Type B pancreatic cell (in vitro differentiated cells): Measurements from ENCODE around the gene IFFO2. TPM values are rescaled to one million over a fixed set of nuclear protein-coding genes. Genes with fewer than 3 reads are reported as not detected.

Experiments used
- DNase-seq: peaks from one replicate; pipeline ENCODE4 v3.0.0; 2021; ENCODE audit warnings: mixed read lengths; ENCODE audit not compliant: unreplicated experiment; ENCODE audit errors: extremely low spot score
- H3K27ac Mint-ChIP-seq: 2 replicates; pipeline ENCODE4 v1.8.0; 2021; ENCODE audit warnings: mild to moderate bottlenecking, mixed read lengths
- H3K27me3 Mint-ChIP-seq: 2 replicates; pipeline ENCODE4 v1.8.0; 2021; ENCODE audit warnings: mixed read lengths
- H3K36me3 Mint-ChIP-seq: 2 replicates; pipeline ENCODE4 v1.8.0; 2021; ENCODE audit warnings: mixed read lengths
- H3K4me1 Mint-ChIP-seq: one replicate; pipeline ENCODE4 v1.8.0; 2021; ENCODE audit warnings: mixed read lengths; ENCODE audit not compliant: unreplicated experiment
- H3K4me3 Mint-ChIP-seq: 2 replicates; pipeline ENCODE4 v1.8.0; 2021; ENCODE audit warnings: mild to moderate bottlenecking, mixed read lengths
- H3K9me3 Mint-ChIP-seq: 2 replicates; pipeline ENCODE4 v1.8.0; 2021; ENCODE audit warnings: mixed read lengths
- total RNA-seq: library from RNA; stranded (reverse); gene quantifications from 2 replicates; pipeline ENCODE4 v1.2.1, GENCODE V29; 2021; ENCODE audit warnings: low replicate concordance
- TF ChIP-seq, protein P1 (sequence below): fragments of 200-600 bp; sonication (generic); conservative IDR thresholded peaks from 2 replicates; pipeline ENCODE4 v1.5.0; 2021; ENCODE audit warnings: antibody characterized with exemption, mild to moderate bottlenecking

IFFO2 gene
- total RNA-seq, 1 donor from 2014 or later = 11.3 TPM

DNA sequence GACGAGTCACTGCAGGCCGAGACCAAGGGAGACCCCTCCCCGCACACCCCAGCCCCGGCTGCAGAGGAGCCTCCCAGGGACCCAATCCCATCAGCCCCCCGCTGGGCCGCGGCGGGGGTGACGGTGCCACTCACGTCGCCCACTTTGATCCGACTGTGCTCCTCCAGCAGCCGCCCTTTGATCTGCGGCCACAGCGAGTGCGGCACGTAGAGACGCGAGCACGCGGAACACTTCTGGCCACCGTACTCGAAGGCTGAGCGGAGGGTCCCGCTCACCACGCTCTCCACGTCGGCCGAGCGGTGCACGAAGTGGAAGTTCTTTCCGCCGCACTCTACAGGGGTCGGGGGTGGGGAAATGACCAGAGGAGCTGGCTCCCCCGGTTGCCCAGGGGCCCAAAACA, 79.2 kb downstream of the IFFO2 start:
- H3K36me3 Mint-ChIP-seq = no peaks in the 10 kb centered on the region
- TF ChIP-seq, protein P1, sequence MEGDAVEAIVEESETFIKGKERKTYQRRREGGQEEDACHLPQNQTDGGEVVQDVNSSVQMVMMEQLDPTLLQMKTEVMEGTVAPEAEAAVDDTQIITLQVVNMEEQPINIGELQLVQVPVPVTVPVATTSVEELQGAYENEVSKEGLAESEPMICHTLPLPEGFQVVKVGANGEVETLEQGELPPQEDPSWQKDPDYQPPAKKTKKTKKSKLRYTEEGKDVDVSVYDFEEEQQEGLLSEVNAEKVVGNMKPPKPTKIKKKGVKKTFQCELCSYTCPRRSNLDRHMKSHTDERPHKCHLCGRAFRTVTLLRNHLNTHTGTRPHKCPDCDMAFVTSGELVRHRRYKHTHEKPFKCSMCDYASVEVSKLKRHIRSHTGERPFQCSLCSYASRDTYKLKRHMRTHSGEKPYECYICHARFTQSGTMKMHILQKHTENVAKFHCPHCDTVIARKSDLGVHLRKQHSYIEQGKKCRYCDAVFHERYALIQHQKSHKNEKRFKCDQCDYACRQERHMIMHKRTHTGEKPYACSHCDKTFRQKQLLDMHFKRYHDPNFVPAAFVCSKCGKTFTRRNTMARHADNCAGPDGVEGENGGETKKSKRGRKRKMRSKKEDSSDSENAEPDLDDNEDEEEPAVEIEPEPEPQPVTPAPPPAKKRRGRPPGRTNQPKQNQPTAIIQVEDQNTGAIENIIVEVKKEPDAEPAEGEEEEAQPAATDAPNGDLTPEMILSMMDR = no peak
- H3K4me1 Mint-ChIP-seq = no peaks in the 10 kb centered on the region
- no peak for DNase-seq
- H3K27ac Mint-ChIP-seq = no peak overlapping the region
- H3K9me3 Mint-ChIP-seq = no peaks in the 10 kb centered on the region
- H3K4me3 Mint-ChIP-seq = no peak overlapping the region
- no peaks in the 10 kb centered on the region for H3K27me3 Mint-ChIP-seq

DNA sequence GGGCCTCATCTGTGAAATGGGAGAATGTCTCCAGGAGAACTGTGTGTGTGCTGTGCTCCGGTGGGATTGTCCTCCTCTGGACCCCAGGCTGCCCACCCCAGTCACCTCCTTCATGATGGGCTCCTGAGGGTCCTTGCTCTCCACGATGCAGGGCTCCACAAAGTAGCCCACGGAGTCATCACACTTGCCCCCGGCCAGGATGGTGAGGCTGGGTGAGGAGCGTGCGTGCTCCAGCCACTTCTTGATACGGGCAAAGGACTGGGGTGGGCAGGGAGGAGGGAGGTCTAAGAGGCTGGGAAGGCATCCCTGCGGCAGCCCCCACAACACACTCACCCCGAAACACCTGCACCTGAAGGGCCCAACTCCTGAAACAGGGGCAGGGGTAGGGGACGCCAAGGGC, 80.3 kb downstream of the IFFO2 start:
- TF ChIP-seq, protein P1 = no peak
- H3K4me3 Mint-ChIP-seq = no peak overlapping the region
- H3K4me1 Mint-ChIP-seq = no peaks in the 10 kb centered on the region
- no peak for DNase-seq
- H3K36me3 Mint-ChIP-seq = no peaks in the 10 kb centered on the region
- no peak overlapping the region for H3K27ac Mint-ChIP-seq
- H3K27me3 Mint-ChIP-seq = no peaks in the 10 kb centered on the region
- H3K9me3 Mint-ChIP-seq = no peaks in the 10 kb centered on the region

DNA sequence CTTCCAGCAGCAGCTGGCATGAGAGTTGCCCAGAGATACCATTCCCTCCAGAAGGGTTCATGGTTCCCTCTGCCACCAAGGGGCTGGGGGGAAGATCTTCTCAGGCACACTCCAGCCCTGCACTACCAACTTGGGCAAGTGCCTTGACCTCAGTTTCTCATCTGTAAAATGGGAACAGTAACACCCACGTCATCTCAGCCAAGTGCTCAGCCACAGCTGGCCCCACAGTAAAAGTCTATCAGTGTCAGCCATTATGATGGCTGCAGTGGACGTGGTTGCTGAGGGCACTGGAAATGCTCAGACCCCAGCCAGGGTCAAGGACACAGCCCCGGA, 80.7 kb downstream of the IFFO2 start:
- Mint-ChIP-seq H3K27ac (no peak overlapping the region), H3K9me3 (no peaks in the 10 kb centered on the region), H3K4me1 (no peaks in the 10 kb centered on the region), H3K4me3 (no peak overlapping the region), H3K27me3 (no peaks in the 10 kb centered on the region), H3K36me3 (no peaks in the 10 kb centered on the region)
- TF ChIP-seq, protein P1 = no peak
- DNase-seq = no peak

DNA sequence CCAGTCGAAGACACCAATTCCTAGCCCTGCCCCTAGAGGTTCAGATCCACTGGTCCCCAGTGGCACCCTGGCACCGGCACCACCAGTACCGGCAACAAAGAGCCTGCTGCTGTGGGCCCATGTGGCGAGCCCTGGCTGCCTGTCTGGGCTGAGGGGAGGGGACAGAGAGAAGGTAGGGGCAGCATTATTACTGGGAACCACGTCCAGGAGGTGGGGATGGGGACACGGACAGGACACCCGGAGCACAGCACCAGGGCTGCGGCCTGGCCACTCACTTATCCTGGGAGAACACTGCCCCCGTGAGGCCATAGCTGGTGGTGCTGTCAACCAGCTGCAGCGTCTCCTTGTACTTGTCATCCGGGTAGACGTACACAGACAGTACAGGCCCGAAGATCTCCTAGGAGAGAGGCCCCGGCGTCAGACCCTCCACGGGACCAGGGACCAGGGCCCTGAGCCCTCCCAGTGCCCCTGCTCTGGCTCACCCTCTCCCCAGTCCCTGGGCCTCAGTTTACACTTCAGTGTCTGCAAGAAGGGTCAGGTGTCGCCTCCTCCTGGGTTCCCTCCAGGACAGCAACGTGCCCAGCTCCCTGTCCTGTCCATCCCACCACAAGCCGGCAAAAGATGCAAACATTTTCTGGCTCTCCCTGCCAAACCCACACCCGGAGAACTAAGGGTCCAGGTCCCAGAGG, 81.2 kb downstream of the IFFO2 start:
- no peaks in the 10 kb centered on the region for H3K9me3 Mint-ChIP-seq
- peak; percentile 87 for DNase-seq
- H3K27me3 Mint-ChIP-seq = no peaks in the 10 kb centered on the region
- H3K4me1 Mint-ChIP-seq = no peaks in the 10 kb centered on the region
- no peak overlapping the region for H3K27ac Mint-ChIP-seq
- H3K36me3 Mint-ChIP-seq = no peaks in the 10 kb centered on the region
- TF ChIP-seq, protein P1 = peak; percentile 92
- H3K4me3 Mint-ChIP-seq = no peak overlapping the region

DNA sequence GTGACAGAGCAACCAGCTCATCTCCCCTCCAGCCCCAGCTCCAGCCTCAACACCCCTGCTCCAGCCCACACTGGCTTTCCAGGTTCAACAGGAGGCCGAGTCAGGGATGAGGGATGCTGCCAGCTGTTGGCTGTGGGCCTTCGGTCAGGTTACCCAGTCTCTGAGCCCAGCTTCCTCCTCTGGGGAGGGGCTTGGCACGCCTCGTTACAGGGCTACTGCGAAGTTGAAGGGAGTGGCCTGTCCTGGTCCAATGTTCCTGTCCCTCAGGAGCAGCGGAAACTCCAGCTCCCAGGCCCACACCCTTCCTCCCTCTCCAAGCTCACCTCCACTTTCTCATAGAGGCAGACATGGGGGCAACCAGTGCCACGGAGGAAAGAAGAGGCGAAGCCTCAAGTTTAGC, 81.9 kb downstream of the IFFO2 start:
- Mint-ChIP-seq H3K27ac (no peak overlapping the region), H3K9me3 (no peaks in the 10 kb centered on the region), H3K4me1 (no peaks in the 10 kb centered on the region), H3K27me3 (no peaks in the 10 kb centered on the region), H3K4me3 (no peak overlapping the region), H3K36me3 (no peaks in the 10 kb centered on the region)
- TF ChIP-seq, protein P1 = no peak
- DNase-seq = no peak

DNA sequence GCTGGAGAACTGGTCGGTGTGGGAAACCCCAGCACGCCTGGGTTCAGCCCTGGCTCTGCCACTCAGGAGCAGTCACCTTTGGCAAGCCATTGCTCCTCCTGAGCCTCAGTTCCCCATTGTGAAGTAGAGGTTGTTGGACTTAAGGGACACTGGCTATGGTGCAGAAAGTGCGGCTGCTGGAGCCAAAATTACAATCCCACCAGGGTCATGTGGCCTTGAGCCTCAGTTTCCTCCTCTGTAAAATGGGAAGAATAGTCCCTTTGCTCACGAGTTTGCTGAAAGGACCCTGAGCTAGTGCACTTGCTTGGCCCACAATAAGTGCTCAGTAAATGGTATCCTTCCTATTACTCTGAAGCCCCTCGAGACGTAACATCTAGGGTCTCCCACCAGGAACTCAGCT, 82.4 kb downstream of the IFFO2 start:
- H3K9me3 Mint-ChIP-seq = no peaks in the 10 kb centered on the region
- H3K27me3 Mint-ChIP-seq = no peaks in the 10 kb centered on the region
- DNase-seq = no peak
- no peaks in the 10 kb centered on the region for H3K4me1 Mint-ChIP-seq
- TF ChIP-seq, protein P1 = no peak
- no peak overlapping the region for H3K27ac Mint-ChIP-seq
- no peaks in the 10 kb centered on the region for H3K36me3 Mint-ChIP-seq
- H3K4me3 Mint-ChIP-seq = no peak overlapping the region
